ENCODE measurements around the gene TOP2A. TPM values are rescaled to one million over a fixed set of nuclear protein-coding genes. Genes with fewer than 3 reads are reported as not detected.

The TOP2A gene
- total RNA-seq, 2 donors from 2014 or later, result 46.2 to 124 TPM

- DNase-seq, result peak; percentile 93
- Histone ChIP-seq H3K4me3 (peak overlapping the region; percentile 86), H3K4me1 (peaks cover 20% of the 10 kb centered on the region), H3K27ac (peak overlapping the region; percentile 96), H3K9me3 (no peaks in the 10 kb centered on the region), H3K9ac (ENCODE audit: low read depth in 2 of 2, low read length in 2 of 2) (peak overlapping the region; percentile 95 to 96), H3K27me3 (no peaks in the 10 kb centered on the region), H3K36me3 (no peaks in the 10 kb centered on the region)
- intact Hi-C loops (cut with DNase I), result no loop called here
- TF ChIP-seq CTCF (IDR thresholded peaks at IDR 0.05), result no peak
These were observed 75.7 kb downstream of the TOP2A start for GRCh38 chr17:40341808-40342503.

- Histone ChIP-seq H3K4me1 (peaks cover 12% of the 10 kb centered on the region), H3K27me3 (no peaks in the 10 kb centered on the region), H3K27ac (peak overlapping the region; percentile 96), H3K9ac (ENCODE audit: low read depth in 2 of 2, low read length in 2 of 2) (peak overlapping the region; percentile 74 to 96), H3K9me3 (no peaks in the 10 kb centered on the region), H3K4me3 (peak overlapping the region; percentile 86), H3K36me3 (no peaks in the 10 kb centered on the region)
- peak; percentile 92 for DNase-seq
- intact Hi-C loops (cut with DNase I), result no loop called here
- TF ChIP-seq CTCF (IDR thresholded peaks at IDR 0.05), result no peak
These were observed 76.6 kb downstream of the TOP2A start for GRCh38 chr17:40340880-40341807.

- H3K4me3 ChIP-seq, result no peak overlapping the region
- intact Hi-C loops (cut with DNase I), result no loop called here
- TF ChIP-seq CTCF (IDR thresholded peaks at IDR 0.05), result no peak
- H3K36me3 ChIP-seq, result no peaks in the 10 kb centered on the region
- no peak overlapping the region for H3K9ac ChIP-seq (ENCODE audit: low read depth in 2 of 2, low read length in 2 of 2)
- no peaks in the 10 kb centered on the region for H3K9me3 ChIP-seq
- H3K27me3 ChIP-seq, result no peaks in the 10 kb centered on the region
- peaks cover 7% of the 10 kb centered on the region for H3K4me1 ChIP-seq
- peak overlapping the region; percentile 7 for H3K27ac ChIP-seq
- no peak for DNase-seq
These were observed 77.4 kb downstream of the TOP2A start for GRCh38 chr17:40340327-40340726.

GRCh38 chr17:40338941-40339649, 78.6 kb downstream of the TOP2A start:
- no peak for TF ChIP-seq CTCF (IDR thresholded peaks at IDR 0.05)
- H3K9ac ChIP-seq (ENCODE audit: low read depth in 2 of 2, low read length in 2 of 2), result peak overlapping the region in 1 of 2 donors; percentile 19
- H3K27ac ChIP-seq, result peak overlapping the region; percentile 7
- no peak overlapping the region for H3K4me3 ChIP-seq
- H3K9me3 ChIP-seq, result no peaks in the 10 kb centered on the region
- intact Hi-C loops (cut with DNase I), result no loop called here
- no peaks in the 10 kb centered on the region for H3K27me3 ChIP-seq
- H3K36me3 ChIP-seq, result no peaks in the 10 kb centered on the region
- H3K4me1 ChIP-seq, result peaks cover 10% of the 10 kb centered on the region
- DNase-seq, result no peak

Other genes with a start within 250 kb of the TOP2A start
- 100 to 1,000 TPM in 1 of 2 donors, 10 to 100 TPM in 1; 98.2 to 108 TPM for gene RAPGEFL1, start 240.4 kb downstream of the TOP2A start, total RNA-seq
- 10 to 100 TPM; 34.5 to 42.0 TPM for gene WIPF2, start 198.6 kb downstream of the TOP2A start, total RNA-seq
- gene CDC6, start 130.0 kb downstream of the TOP2A start, total RNA-seq, result 10 to 100 TPM in 1 of 2 donors, 1 to 10 TPM in 1; 8.5 to 40.8 TPM
- 10 to 100 TPM; 25.6 to 46.7 TPM for gene RARA, start 108.7 kb downstream of the TOP2A start, total RNA-seq
- under 1 TPM; 0.40 to 0.85 TPM for gene GJD3, start 53.2 kb downstream of the TOP2A start, total RNA-seq
- 100 to 1,000 TPM; 182 to 291 TPM for gene IGFBP4, start 25.6 kb upstream of the TOP2A start, total RNA-seq
- gene TNS4, start 83.7 kb upstream of the TOP2A start, total RNA-seq, result 10 to 100 TPM in 1 of 2 donors, 1 to 10 TPM in 1; 8.8 to 20.4 TPM
- gene CCR7, start 147.6 kb upstream of the TOP2A start, total RNA-seq, result 1 to 10 TPM in 1 of 2 donors, under 1 TPM in 1; 0.72 to 1.9 TPM
- gene SMARCE1, start 229.9 kb upstream of the TOP2A start, total RNA-seq, result 10 to 100 TPM; 73.0 to 80.9 TPM
- under 1 TPM in 1 of 2 donors, not detected in 1; 0.69 TPM for gene KRT222, start 247.3 kb upstream of the TOP2A start, total RNA-seq